Uterus (tissue), 4 donors: ENCODE measurements around the gene CNST. TPM values are rescaled to one million over a fixed set of nuclear protein-coding genes. Genes with fewer than 3 reads are reported as not detected.

Experiments used
- DNase-seq, 2 donors: peaks; one replicate each; pipeline ENCODE4 v3.0.0-alpha.2; 2019 to 2020
- H3K27ac ChIP-seq, 2 donors: fragments of 200-600 bp; sonication (generic); 1 replicate in 1 of 2; 2 replicates in 1 of 2; pipeline ENCODE4 v1.5.1; 2016 to 2018
- H3K27me3 ChIP-seq, 2 donors: fragments of 200-600 bp; sonication (generic); one replicate each; pipeline ENCODE4 v1.5.1; 2018 to 2019; ENCODE audit warnings: control low read depth in 1 of 2
- H3K36me3 ChIP-seq, 2 donors: fragments of 200-600 bp; sonication (generic); one replicate each; pipeline ENCODE4 v1.5.1; 2019; ENCODE audit warnings: control low read depth in 1 of 2
- H3K4me1 ChIP-seq, 2 donors: fragments of 200-600 bp; sonication (generic); one replicate each; pipeline ENCODE4 v1.5.1; 2018 to 2019; ENCODE audit warnings: control low read depth in 1 of 2
- H3K4me3 ChIP-seq, 2 donors: fragments of 200-600 bp; sonication (generic); 1 replicate in 1 of 2; 2 replicates in 1 of 2; pipeline ENCODE4 v1.5.1; 2018 to 2019; ENCODE audit warnings: mild to moderate bottlenecking in 1 of 2
- H3K9me3 ChIP-seq, 2 donors: fragments of 200-600 bp; sonication (generic); one replicate each; pipeline ENCODE4 v1.5.1; 2019; ENCODE audit warnings: control low read depth in 1 of 2
- CTCF ChIP-seq, 4 experiments: fragments of 200-600 bp in 2 of 4; fragments of 450-650 bp in 2 of 4; sonication (generic) in 2 of 4; IDR thresholded peaks; one replicate each; pipeline ENCODE4 v1.5.1; 2016 to 2019; ENCODE audit warnings: antibody characterized with exemption in 4 of 4, mild to moderate bottlenecking in 2 of 4, moderate library complexity in 1 of 4
- POLR2A ChIP-seq, 2 donors: fragments of 450-650 bp; IDR thresholded peaks; one replicate each; pipeline ENCODE4 v1.6.1; 2016; ENCODE audit warnings: antibody characterized with exemption in 2 of 2, mild to moderate bottlenecking in 1 of 2, moderate library complexity in 1 of 2
- intact Hi-C: fragments of 100-400 bp; cut with DNase I; formaldehyde crosslinking; loops from one replicate; pipeline ENCODE4 v1.15.1; 2023; ENCODE audit warnings: low total_unique reads
- total RNA-seq, 4 donors: library from RNA; depleted of rRNA in 3 of 4; stranded (reverse); fragments of >200 nt in 3 of 4; gene quantifications; one replicate each; pipeline versions ENCODE4 v1.1.0 to v1.2.4, GENCODE V29; 2014 to 2023
- donor health status: DM: yes; HTN: yes; CAD: no.

CNST gene
- total RNA-seq, 4 donors from 2014 or later = 19.7 to 31.0 (median 29.2) TPM

GRCh38 chr1:246577720-246578106 lies 11.5 kb downstream of the CNST start:
- Histone ChIP-seq H3K36me3 (no peaks in the 10 kb centered on the region), H3K27me3 (no peaks in the 10 kb centered on the region), H3K27ac (peak overlapping the region in 1 of 2 donors; percentile 31), H3K4me1 (peaks cover 0 to 10% of the 10 kb centered on the region in 2 donors), H3K9me3 (no peaks in the 10 kb centered on the region), H3K4me3 (no peak overlapping the region)
- TF ChIP-seq CTCF (IDR thresholded peaks at IDR 0.05) (no peak), POLR2A (IDR thresholded peaks at IDR 0.05) (no peak)
- no peak for DNase-seq
- intact Hi-C loops = no loop called here

- Histone ChIP-seq H3K27me3 (no peaks in the 10 kb centered on the region), H3K36me3 (no peaks in the 10 kb centered on the region), H3K4me3 (no peak overlapping the region), H3K27ac (peak overlapping the region; percentile 20 to 70), H3K4me1 (peaks cover 0 to 14% of the 10 kb centered on the region in 2 donors), H3K9me3 (no peaks in the 10 kb centered on the region)
- intact Hi-C loops = no loop called here
- no peak for DNase-seq
- TF ChIP-seq CTCF (IDR thresholded peaks at IDR 0.05) = no peak
- no peak for TF ChIP-seq POLR2A (IDR thresholded peaks at IDR 0.05)
These were observed 13.6 kb downstream of the CNST start for GRCh38 chr1:246579818-246580217.

GRCh38 chr1:246580497-246581370 lies 14.5 kb downstream of the CNST start:
- intact Hi-C loops = no loop called here
- Histone ChIP-seq H3K27ac (peak overlapping the region in 1 of 2 donors; percentile 70), H3K36me3 (no peaks in the 10 kb centered on the region), H3K27me3 (no peaks in the 10 kb centered on the region), H3K4me1 (peaks cover 0 to 14% of the 10 kb centered on the region in 2 donors), H3K4me3 (no peak overlapping the region), H3K9me3 (no peaks in the 10 kb centered on the region)
- no peak for DNase-seq
- TF ChIP-seq CTCF (IDR thresholded peaks at IDR 0.05) (no peak), POLR2A (IDR thresholded peaks at IDR 0.05) (no peak)

- Histone ChIP-seq H3K4me1 (peaks cover 0 to 14% of the 10 kb centered on the region in 2 donors), H3K4me3 (no peak overlapping the region), H3K27ac (peak overlapping the region in 1 of 2 donors; percentile 50), H3K9me3 (no peaks in the 10 kb centered on the region), H3K27me3 (no peaks in the 10 kb centered on the region), H3K36me3 (no peaks in the 10 kb centered on the region)
- DNase-seq = no peak
- no peak for TF ChIP-seq POLR2A (IDR thresholded peaks at IDR 0.05)
- TF ChIP-seq CTCF (IDR thresholded peaks at IDR 0.05) = no peak
- intact Hi-C loops = no loop called here
These were observed 16.2 kb downstream of the CNST start for GRCh38 chr1:246582301-246583055.

- Histone ChIP-seq H3K4me1 (peaks cover 0 to 14% of the 10 kb centered on the region in 2 donors), H3K27ac (peak overlapping the region; percentile 6 to 50), H3K4me3 (no peak overlapping the region), H3K9me3 (no peaks in the 10 kb centered on the region), H3K36me3 (no peaks in the 10 kb centered on the region), H3K27me3 (no peaks in the 10 kb centered on the region)
- intact Hi-C loops = no loop called here
- DNase-seq = no peak
- TF ChIP-seq POLR2A (IDR thresholded peaks at IDR 0.05) = no peak
These were observed 16.8 kb downstream of the CNST start for GRCh38 chr1:246583056-246583440.
